Activated CD4-positive, alpha-beta T cell treated with anti-CD3 and anti-CD28 coated beads, Interleukin-2, amount 50 U/mL, for 4 hours (primary cell): ENCODE data around the gene PPFIA2.
"Not testable (repeated sequence)": the region's sequence is repeated elsewhere in the genome, so short reads cannot be mapped to it uniquely, and the experiment has no call there.

ENCODE experiments used
- DNase-seq, 2 experiments: peaks; one replicate each; pipeline ENCODE4 v3.0.0-alpha.2; 2020

The PPFIA2 gene

DNA sequence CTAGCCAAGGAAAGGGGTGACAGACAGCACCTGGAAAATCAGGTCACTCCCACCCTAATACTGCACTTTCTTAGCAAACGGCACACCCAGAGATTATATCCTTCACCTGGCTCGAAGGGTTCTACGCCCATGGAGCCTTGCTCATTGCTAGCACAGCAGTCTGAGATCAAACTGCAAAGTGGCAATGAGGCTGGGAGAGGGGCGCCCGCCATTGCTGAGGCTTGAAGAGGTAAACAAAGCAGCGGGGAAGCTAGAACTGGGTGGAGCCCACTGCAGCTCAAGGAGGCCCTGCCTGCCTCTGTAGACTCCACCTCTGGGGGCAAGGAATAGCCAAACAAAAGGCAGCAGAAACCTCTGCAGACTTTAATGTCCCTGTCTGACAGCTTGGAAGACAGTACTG is 99.8 kb downstream of the PPFIA2 start:
- DNase-seq = not testable (repeated sequence)

DNA sequence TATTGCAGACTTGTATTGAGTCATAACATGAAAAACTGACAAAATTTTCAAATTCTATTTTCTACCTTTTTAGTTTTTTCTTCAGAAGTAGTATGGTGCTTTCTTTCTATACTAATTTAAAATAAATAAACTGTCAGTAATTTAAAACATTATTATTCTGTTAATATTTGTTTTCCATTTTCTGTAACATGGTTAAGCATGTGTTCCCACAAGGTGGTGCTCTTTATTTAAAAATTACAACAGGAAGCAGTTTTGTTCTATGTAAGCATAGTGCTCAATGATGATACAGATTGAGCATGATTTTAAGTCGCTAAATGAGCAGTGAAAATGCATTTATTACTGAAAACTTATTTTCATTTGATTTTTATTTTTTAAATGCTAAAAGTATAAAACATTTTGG is 114.6 kb downstream of the PPFIA2 start:
- no peak for DNase-seq

DNA sequence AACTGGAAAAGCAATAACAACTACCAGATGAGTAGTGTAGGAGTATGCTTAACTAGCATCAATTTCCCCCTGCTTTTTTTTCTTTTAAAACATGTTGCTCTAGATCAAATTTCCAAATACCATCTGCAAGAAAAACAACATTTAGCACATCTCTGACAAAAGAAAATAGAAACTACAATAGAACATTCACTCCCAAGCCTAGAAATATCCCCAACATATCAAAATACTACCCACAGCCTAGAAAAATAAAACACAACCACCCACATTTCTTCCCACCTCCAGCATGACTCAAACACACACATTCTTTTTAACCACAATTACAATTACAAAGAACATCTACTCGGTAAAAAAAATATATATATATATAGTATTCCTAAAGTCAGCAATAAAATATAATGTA is 120.0 kb downstream of the PPFIA2 start:
- no peak for DNase-seq

DNA sequence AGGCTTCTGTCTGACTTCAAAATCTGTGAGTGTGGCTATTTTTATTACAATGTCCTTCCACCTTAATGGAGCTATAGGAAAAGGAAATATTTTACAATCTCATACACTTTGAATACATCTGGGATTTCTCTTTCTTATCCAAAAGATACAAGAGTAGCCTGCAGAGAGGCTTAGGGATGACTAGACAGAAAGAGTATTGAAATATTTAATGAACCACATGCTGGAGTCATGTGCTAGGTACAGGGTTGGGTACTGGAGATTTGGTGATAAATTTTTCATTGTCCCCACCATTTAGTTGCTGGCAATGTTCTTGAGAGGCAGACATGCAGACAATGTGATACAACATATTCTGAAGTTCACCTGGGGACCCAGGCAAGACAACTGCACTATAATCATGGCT is 126.0 kb downstream of the PPFIA2 start:
- DNase-seq = no peak

DNA sequence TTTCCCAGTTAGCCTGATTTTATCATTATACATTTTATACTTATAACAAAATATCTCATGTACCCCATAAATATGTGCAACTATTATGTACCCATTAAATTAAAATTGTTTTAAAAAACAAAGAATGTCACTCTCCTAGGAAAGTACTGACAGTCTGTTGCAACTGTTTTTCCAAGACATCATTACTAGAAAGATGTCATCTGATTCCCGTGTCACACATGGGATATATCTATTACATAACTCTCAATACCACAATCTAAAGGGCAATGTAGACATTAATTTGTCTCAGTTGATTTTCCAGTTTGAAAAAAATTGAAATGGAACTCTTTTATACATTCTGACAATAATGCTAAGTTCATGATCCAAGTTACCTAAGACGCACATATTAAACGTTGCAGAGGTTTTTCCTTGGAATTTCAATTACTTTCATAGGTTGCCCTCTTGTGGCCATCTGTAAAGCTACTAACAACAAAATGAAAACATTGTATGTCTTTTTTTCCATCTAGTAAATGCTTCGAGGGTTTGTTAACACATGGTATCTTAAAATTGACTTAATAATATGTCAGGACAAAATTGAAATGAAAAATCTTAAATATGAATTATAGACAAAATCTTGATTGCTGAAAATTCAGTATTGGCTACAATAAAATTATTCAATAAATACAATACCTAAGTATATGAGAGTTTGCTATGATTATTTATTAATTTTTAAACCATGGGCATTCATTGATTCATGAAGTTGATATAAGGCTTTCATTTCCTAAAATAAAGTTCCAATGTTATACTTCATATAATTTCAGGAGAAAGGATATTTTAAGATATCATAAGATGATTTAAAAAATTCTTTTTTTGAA is 131.6 kb downstream of the PPFIA2 start:
- no peak for DNase-seq

DNA sequence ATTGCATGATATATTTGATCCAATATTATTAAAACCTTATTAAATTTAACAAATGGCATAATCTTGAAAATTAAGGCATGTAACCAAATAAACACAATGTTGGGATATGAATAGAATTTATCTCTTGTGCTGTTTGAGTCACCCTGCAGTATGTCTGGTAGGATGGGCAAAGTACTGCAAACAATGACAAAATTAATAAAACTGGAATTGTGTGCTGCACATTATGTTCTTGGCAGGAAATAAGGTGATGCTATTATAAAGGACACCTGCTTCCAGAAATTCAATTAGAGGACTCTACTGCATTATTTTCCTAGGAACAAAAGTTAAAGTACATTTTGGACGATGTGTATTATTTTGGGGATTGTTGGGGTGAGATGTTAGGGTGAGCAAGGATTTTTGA is 132.7 kb downstream of the PPFIA2 start:
- no peak for DNase-seq

DNA sequence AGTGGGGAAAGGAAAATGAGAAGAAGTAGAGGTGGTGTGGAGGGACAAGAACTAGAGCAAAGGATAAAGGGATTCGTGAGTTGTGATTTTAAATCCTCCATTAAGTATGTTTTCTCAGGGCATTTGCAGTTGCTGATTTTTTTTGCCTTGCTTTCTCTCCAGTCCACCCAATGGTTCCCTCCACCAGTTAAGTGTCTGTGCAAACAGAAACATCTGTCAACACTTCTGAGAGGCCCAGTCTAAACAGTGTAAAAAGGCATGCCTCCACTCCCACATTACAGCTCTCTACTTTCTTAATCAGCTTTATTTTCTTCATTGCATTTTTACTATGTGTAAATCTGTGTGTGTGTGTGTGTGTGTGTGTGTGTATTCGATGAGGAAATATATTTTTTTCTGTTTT is 141.2 kb downstream of the PPFIA2 start:
- no peak for DNase-seq

DNA sequence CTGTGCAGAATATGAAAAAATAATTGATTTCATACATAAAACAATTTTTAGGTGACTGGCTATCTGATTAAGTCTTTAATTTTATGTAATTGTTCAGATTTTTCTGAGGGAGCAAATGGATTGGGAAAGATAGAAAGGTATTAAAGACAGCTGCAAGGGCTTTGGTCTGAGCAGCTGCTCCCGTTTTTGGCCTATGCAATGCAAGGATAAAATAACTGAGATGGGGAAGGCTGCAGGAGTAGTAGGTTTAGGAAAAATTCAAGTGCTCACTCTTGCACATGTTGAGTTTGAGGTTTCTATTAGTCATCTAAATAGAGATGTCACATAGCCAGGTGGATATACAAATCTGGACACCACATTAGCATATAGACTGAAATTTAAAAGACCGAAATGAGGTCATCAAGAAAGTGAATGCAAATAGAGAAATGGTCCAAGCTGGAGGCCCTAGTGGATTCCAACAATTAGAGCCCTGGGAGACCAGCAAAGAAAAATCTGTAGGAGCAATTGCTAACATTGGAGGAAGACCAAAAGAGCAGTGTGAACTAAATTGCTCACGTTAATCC is 144.0 kb downstream of the PPFIA2 start:
- no peak for DNase-seq

DNA sequence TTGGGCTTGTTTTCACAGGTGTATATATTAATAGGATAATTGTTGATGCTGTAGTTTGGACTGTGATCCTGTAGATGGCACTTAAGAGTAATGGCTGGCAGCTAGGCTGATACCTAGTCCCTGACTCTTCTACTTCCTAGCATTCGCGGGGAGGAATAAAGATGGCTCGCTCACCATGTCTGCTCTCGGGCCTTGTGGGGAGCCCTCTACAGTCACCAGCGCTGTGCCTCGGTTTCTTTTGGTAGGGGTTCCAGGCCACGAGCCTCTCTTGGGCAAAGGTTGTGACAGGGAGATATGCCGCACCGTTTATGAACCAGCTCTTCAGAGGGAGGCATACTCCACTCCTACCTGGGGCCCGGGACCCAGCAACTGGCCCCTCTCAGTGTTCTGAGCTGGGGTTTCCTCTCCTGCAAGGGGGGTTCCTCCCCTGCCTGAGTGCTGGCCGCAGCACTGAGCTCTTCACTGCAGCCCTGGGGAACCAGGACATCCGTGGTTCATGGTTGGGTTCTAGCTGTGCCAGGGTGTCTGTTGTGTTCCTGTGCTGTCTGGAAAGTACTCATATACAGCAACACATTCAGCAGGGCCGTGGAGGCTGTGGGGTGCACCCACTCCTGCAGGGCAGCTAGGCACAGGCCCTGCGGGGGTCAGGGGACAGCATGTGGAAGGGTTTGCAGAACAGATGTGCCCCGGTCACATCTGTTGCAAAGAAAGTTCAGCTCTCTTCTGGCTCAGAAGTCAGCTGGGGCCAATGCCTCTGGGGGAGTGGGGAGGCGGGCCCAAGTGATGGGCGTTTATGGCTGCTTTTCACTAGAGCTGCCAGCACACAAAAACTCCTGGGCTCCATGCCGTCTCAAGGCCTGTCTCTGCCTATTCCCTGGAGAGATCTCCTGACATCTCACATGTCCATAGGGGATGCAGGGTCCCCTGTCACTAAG is 147.9 kb downstream of the PPFIA2 start:
- no peak for DNase-seq

DNA sequence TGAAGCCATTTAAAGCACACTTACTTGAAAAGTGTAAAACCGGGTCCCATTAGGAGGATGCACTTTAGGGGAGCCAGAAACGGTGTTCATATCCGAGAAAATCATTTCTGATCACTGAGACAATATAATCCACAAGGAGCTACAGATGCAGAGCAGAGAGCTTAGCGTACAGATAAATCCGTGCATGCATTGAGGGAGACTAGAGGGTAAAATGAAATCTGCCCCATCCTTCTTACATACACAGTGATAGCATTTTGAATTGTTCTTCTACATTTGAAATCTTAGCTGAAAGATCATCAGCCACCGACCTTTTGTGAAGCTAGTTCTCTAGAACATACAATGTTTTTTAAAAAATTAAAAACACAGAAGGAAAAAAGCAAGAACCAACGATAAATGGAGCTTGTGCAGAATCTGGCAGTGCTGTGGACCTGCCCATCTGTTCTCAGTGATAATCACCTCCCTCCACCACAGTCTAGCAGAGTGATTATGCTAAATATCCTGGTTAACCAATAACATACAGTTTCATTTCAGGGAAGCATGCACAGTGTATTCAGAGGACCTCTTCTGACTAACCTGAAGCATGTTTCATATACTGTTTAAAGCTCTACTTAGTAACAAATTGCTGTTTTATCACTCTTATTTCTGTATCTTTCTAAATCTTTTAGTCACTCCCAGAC is 161.1 kb downstream of the PPFIA2 start:
- DNase-seq = no peak

DNA sequence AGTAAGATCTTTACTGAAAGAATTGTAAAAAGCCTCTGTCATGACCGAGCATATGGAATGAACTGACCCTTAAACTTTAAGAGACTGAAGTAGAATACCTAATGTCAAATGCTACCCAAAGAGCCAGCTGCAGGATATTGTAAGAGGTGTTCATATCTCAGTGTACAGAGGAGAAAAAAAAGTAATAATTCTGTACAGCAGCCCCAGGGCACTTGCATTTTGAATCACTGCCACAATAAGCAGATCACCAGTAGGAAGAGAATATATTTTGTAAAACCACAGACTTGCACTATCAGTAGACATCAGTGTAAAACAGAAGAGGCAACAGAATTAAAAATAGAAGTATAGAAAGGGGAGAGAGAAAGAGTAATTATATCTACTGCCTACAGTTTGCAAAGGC is 162.6 kb downstream of the PPFIA2 start:
- DNase-seq = no peak

DNA sequence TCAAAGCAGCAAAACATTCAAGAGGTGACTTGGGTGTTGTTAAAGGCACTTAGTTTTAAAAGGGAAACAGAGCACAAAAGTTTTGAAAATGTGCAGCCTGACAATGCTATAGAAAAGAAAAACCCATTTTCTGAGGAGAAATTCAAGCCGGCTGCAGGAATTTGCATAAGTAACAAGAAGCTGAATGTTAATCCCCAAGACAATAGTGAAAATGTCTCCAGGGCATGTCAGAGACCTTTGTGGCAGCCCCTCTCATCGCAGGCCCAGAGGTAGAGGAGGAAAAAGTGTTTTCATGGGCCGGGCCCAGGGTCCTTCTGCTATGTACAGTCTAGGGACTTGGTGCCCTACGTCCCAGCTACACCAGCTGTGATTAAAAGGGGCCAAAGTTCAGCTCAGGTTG is 167.9 kb downstream of the PPFIA2 start:
- DNase-seq = no peak

DNA sequence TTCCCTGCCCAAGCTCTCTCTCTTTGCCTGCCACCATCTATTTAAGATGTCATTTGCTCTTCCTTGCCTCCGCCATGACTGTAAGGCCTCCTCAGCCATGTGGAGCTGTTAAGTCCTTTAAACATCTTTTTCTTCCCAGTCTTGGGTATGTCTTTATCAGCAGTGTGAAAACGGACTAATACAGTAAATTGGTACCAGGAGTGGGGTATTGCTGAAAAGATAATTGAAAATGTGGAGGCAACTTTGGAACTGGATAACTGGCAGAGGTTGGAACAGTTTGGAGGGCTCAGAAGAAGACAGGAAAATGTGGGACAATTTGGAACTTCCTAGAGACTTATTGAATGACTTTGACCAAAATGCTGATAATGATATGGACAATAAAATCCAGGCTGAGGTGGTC is 168.4 kb downstream of the PPFIA2 start:
- not testable (repeated sequence) for DNase-seq

DNA sequence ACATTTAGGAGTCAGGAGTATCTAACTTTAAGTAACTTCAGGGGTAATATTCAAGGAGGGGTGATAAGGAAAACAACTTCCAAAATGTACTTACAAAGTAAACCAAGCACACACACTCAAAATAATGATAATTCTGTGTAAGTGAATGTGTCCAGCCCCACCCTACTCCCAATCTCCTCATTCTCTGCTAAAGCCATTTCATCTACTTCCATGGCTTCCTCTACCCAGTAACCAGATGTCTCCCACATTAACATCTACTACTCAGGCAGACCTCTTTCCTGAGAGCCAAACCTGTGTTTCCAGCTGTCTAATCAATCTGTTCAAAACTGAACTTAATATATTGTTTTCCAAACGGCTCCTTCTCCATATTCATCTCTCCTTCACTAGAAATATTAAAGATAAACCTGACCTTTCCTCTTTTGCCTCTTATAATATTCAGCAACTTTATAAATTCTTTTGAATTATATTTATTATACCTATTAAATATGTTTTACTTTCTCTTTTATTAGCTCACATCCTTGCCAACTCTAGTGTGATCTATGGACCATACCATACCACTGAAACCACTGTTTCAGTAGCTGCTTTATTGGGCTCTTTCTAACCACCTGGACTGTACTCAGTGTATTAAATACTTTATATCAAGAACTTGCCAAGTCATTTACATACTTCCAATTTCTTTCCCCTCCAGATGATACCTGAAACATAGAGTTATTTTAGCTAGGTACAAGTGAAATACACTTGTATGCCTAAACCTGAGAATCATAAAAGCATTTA is 170.7 kb downstream of the PPFIA2 start:
- DNase-seq = no peak

DNA sequence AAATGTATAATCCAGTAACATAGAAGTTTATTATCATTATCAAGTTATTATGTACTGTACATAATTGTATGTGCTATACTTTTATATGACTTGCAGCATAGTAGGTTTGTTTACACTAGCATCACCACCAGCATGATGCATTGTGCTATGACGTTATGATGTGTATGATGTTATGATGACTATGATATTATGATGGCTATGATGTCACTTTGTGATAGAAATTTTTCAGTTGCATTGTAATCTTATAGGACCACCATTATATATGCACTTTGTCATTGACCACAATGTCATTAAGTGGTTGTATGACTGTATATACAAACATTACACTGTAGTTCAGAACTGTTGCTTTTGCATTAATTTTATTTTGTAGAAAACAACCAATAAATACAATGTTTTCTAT is 173.4 kb downstream of the PPFIA2 start:
- DNase-seq = no peak

DNA sequence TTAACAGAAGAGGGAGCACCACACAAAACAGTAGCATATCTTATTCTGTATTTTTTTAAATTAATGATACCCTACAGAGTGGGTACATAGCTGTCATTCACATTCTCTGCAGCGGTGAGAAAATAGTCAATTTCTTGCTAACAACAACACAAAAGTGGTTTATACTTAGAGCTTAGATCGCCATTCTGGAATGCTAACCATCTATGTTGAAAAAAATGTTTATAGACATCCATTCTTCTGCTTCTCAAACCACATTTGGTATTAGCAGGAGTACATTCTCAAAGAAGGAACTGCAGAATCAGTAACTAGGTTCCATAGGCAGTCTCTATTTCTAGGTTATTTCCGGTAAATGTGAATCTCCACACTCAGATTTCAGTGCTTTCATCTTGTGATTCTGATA is 185.9 kb downstream of the PPFIA2 start:
- DNase-seq = no peak

DNA sequence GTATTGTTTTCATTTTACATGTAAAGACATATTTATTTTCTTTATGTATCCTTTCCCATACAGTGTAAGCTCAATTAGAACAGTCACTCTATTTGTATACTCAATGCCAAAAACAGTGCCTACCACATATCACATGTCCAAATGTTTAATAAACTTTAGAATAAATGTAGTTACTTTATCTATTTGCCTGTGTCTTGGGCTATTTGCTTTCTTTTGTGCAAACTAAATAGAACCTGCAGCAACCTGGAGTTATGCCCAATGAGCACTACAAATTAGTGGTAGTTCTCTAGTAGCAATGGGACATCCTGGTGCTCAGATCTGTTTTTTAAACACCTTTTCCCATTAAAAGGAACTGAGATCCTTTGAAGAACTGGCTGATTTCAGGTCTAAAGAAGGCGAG is 186.7 kb downstream of the PPFIA2 start:
- DNase-seq = no peak

DNA sequence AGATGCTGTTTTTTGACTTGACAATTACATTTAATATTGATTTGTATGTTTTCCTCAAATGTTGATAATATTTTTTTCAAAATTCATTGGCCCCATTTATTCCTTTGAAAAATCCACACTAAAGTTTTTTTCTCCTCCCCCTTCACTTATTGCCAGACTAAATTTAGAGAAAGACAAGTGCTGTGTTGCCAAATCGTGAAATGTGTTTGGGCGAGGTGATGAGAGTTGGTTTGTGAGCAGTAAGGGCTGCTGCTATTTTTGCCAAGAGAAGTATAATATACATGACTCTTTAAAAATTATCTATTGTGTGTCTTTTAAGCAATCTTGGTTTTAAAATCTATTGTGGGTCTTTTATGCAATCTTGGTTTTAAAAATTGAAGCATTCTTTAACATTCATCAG is 188.9 kb downstream of the PPFIA2 start:
- no peak for DNase-seq

DNA sequence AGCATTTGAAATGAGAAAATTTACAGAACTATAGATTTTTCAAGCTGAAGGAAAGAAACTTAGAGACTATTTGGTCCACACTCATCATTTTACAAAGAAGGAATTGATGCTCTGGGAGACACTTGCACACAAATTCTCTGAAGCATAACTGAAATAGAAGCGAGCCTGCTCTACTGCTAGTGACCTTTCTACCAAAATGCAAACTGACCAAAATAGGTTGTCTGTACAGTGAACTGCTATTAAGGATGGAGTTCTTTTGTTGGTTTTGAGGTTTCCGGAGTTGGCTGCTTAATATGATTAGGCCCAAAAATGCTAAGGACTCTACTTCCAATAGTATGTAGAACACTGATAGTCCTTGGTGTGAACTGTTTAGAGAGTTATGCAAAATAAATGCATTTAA is 194.9 kb downstream of the PPFIA2 start:
- no peak for DNase-seq

DNA sequence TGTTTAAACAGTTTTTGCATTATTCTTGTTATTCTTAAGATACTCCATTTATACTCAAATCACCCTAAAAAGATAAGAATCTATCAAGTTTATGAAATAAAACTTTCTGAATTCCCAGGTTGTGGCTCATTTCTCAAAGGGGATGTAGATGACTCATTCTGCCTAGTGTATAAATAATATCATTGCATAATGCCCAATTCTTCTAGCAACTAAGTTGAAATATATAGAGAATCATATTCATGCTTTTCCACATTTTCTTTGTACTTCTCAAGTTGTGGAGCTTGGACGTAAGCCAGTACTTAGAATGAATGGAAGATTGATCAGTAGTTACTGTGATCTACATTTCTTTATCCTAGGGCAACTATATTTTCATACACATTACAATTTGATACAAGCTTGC is 201.1 kb downstream of the PPFIA2 start:
- no peak for DNase-seq

DNA sequence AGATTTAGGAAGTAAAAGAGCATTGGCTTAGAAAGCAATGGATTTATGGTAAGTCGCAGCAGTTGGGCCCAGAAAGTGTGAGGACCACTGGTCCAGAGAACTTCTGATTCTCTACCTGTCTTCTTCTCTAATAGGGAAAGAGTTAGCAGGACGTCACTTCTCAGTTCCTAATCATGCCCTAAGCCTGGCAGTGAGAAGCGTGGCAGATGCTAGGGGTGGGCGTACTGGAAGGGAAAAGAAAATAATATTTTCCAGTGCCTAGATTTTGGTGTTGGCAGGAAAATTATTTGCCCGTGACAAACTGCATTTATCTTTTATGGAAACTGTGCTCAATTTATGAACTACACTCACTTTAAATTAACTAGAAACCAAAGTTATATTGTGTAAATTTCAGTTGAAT is 212.3 kb downstream of the PPFIA2 start:
- no peak for DNase-seq

DNA sequence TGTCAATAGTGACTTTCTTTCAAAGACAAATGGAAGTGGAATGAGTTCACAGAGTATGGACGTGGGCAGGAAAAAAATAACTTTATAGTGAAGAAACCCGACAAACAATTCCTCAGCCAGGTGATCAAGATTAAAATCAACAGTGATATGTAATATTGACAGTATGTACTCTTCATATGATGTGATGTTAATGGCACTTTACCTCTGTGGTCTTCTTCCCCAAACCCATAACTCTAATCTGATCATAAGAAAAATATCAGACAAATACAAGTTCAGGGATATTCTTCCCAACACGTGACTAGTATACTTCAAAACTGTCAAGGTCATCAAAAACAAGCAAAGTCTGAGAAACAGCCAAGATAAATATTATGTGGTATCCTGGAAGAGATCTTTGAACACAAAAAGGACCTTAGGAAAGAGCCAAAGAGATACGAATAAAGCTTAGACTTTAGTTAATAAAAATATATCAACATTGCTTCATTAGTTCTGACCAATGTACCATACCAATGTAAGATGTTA is 215.5 kb downstream of the PPFIA2 start:
- DNase-seq = no peak
